NB4 (cell line): Measurements from ENCODE around the gene RGL1.

ENCODE experiments used
- DNase-seq: peaks from one replicate; pipeline ENCODE4 v3.0.0; 2010; ENCODE audit warnings: low read depth
- H3K4me3 ChIP-seq: one replicate; pipeline ENCODE4 v1.5.1; 2011; ENCODE audit warnings: mild to moderate bottlenecking, low read depth, low read length, moderate library complexity
- MYC ChIP-seq: IDR thresholded peaks from 2 replicates; pipeline ENCODE4 v1.6.1; 2011; ENCODE audit warnings: low read depth, low read length
- POLR2A ChIP-seq: IDR thresholded peaks from 2 replicates; pipeline ENCODE4 v1.6.1; 2011; ENCODE audit warnings: mild to moderate bottlenecking; ENCODE audit not compliant: insufficient read length; ENCODE audit errors: extremely low read depth
- TF ChIP-seq, protein P1 (sequence below): IDR thresholded peaks from one replicate; pipeline ENCODE4 v1.5.1; 2012; ENCODE audit warnings: low read depth, low read length
- TF ChIP-seq, protein P2 (sequence below): IDR thresholded peaks from 2 replicates; pipeline ENCODE4 v1.6.1; 2011; ENCODE audit warnings: low read depth, low read length

Gene RGL1

DNA sequence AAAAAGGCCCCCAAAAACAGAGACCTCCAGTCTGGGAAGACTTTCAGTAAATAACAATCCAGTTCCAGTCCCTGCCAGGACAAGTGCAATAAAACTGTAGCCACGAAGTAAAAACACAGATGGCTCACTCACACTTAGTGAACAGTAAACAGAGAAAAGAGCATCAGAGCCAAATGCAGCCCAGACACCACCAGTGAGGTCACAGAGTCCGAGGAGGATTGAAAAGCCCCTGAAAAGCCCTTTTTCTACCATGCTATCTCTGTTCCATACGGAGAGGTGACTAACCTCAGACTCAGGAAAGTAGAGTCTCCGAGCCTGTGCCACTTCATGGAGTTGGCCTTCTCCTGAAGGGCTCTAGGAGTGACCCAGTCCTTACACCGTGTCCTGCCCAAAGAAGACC lies 148.1 kb downstream of the RGL1 start:
- no peak for TF ChIP-seq MYC
- no peak for DNase-seq
- H3K4me3 ChIP-seq: no peak overlapping the region

DNA sequence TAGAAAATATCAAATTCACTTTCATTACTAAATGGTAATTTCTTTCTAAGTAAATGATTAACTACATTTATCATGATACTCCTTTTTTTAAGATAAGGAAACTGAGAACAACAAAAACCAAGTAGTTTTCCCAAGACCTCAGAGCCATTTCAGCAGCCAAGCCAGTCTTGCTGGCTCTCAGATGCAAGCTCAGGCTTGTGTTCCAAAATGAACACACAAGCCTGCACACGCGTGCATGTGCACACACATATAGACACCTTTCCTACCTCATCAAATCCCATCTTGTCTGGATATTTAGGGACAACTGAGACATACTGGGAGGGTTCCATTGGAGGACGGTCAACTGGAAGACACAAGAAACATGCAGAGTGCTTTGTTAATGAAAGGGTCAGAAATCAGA lies 149.6 kb downstream of the RGL1 start:
- no peak for DNase-seq
- TF ChIP-seq, protein P1, sequence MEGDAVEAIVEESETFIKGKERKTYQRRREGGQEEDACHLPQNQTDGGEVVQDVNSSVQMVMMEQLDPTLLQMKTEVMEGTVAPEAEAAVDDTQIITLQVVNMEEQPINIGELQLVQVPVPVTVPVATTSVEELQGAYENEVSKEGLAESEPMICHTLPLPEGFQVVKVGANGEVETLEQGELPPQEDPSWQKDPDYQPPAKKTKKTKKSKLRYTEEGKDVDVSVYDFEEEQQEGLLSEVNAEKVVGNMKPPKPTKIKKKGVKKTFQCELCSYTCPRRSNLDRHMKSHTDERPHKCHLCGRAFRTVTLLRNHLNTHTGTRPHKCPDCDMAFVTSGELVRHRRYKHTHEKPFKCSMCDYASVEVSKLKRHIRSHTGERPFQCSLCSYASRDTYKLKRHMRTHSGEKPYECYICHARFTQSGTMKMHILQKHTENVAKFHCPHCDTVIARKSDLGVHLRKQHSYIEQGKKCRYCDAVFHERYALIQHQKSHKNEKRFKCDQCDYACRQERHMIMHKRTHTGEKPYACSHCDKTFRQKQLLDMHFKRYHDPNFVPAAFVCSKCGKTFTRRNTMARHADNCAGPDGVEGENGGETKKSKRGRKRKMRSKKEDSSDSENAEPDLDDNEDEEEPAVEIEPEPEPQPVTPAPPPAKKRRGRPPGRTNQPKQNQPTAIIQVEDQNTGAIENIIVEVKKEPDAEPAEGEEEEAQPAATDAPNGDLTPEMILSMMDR: no peak
- TF ChIP-seq MYC (no peak), POLR2A (no peak)
- TF ChIP-seq, protein P2, sequence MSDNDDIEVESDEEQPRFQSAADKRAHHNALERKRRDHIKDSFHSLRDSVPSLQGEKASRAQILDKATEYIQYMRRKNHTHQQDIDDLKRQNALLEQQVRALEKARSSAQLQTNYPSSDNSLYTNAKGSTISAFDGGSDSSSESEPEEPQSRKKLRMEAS: no peak

DNA sequence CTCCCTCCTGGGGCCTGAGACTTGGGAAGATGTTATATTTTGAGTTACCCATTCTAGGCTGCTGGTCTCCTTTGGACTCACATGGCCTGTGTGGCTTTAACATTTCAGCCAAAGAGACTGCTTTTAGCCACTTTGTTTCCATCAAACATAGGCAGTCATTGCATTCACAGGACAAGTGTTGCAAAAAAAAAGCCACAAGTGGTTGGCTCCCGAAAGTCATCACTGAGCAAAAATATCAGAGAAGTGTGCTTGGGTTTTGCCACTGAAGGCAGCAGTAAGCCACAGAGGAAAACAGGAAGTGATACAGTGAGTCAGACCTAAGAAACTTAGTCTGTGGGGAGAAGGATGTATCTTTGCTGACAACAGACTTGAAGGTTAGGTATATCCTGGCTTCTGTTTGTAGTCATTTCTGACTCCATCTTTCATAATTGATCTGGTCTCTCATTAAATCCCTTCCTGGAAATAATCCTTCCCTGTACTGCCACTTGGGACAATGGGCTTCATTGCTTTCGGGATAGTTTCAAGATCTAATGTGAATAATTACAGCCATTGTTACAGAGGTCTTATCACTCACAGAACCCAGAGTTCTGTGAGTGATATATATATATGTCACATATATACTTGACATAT lies 151.8 kb downstream of the RGL1 start:
- DNase-seq: peak; percentile 93
- TF ChIP-seq, protein P1: peak; percentile 13
- no peak for TF ChIP-seq MYC
- TF ChIP-seq, protein P2: no peak; the same call in 1 of the 2 replicates
- no peak for TF ChIP-seq POLR2A

More for the DNA sequence above, 149.6 kb downstream of the RGL1 start:
- no peak overlapping the region for H3K4me3 ChIP-seq

DNA sequence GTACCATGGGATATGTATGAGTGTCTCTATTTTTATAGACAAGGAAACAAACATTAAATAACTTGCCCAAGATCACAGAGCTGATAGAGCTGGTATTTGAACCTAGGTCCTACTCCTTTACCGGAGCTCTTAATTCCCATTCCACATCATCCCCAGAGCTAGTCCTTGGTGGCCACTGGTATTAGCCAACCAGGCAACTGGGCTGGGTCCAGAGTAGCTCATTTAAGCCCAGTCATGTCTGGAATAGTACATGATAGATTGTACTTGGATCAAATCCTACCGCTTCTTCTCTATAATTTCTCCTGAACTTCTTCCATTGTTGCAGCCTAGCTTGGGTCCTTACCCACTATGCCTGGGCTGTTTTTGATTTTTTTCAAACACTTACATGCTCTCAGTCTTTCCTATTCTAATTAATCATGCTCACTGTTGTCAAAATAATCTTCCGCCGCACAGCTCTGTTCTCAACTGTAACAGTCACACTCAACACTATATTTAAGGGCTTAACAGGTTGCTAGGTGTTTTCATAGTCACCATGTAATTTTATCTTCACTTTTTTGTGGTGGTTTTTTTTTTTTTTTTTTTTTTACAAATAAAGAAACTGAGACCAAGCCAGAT lies 152.4 kb downstream of the RGL1 start:
- no peak overlapping the region for H3K4me3 ChIP-seq
- TF ChIP-seq MYC: no peak
- no peak for DNase-seq

More for the DNA sequence above, 151.8 kb downstream of the RGL1 start:
- H3K4me3 ChIP-seq: no peak overlapping the region

DNA sequence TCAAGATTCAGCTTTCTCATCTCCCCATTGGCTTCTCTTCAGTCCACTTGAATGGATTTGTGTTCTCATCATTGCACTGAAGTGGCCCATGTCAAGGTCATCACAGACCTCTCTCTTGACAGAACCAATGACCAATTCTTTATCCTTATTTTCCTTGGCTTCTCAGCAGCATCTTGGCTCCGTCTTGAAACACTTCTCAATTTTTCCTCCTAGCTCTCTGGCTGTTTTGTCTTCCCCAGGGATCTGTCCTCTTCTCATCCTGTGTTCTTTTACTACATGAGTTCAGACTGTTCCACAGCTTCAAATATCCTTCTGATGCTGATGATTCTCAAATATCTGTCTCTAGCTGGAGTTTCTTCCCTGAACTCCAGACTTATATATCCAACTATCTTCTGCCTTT lies 154.0 kb downstream of the RGL1 start:
- DNase-seq: no peak
- TF ChIP-seq, protein P2: no peak
- TF ChIP-seq, protein P1: no peak
- TF ChIP-seq MYC (no peak), POLR2A (no peak)

DNA sequence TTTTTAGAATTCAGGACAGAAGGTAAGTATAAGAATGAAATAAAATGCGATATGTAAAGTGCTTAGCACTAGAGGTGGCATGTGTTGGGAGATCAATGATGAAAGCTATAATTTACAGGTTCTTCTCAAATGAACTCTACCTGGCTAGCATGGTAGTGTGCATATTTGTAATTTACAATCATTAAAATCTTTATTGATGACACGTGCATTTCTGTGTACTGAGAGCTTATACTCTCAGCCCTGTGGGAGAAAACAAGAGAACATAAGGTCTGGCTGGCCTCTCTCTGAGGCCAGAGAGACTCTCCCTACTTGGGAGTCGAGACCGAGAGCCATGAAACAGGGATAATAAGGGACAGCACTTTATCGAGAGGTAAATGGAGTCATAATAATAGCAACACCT lies 156.2 kb downstream of the RGL1 start:
- no peak overlapping the region for H3K4me3 ChIP-seq
- TF ChIP-seq, protein P2: no peak
- TF ChIP-seq POLR2A (no peak), MYC (no peak)
- TF ChIP-seq, protein P1: no peak
- DNase-seq: no peak

More for the DNA sequence above, 154.0 kb downstream of the RGL1 start:
- H3K4me3 ChIP-seq: no peak overlapping the region

DNA sequence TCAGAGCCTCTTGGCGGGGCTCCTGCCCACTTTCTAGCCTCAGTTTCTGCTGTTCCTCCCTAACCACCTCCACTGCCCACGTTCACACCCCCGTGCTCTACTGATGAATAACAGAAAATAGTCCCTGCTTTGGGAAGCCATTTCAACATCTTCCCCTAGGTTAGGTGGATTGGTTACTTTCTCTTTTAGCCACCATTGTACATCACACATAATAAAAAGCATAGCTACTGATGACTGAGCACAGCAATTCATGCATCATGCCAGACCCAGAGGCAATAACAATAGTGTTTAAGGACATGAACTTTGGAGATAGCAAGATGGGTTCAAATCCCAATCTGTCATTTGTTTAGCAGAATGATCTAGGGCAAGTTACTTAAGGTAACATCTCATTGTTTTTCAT lies 158.0 kb downstream of the RGL1 start:
- TF ChIP-seq, protein P2: no peak
- TF ChIP-seq, protein P1: no peak
- no peak for TF ChIP-seq MYC
- no peak for TF ChIP-seq POLR2A
- no peak for DNase-seq
- no peak overlapping the region for H3K4me3 ChIP-seq
